ENCODE results near the gene TEKT5.
"Not testable (repeated sequence)": the region's sequence is repeated elsewhere in the genome, so short reads cannot be mapped to it uniquely, and the experiment has no call there.

TEKT5 gene

DNA sequence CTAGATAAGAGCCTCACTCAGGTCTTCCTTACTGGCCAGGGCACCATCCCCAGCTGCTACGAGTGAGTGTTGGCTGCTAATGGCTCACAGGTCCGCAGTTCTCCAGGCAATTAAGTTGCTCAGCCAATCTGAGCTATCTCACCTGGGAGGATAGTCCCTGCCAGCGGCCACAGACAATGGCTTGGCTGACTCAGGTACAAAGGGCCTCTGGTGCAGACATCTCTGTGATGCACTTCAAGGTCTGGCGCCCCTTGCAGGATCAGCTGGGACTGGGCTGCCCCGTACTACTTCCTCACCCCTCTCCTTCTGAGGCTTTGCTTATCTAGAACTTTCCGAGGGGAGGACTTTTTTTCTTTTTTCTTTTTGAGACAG is 65.2 kb downstream of the TEKT5 start:
- DNase-seq: no peak

DNA sequence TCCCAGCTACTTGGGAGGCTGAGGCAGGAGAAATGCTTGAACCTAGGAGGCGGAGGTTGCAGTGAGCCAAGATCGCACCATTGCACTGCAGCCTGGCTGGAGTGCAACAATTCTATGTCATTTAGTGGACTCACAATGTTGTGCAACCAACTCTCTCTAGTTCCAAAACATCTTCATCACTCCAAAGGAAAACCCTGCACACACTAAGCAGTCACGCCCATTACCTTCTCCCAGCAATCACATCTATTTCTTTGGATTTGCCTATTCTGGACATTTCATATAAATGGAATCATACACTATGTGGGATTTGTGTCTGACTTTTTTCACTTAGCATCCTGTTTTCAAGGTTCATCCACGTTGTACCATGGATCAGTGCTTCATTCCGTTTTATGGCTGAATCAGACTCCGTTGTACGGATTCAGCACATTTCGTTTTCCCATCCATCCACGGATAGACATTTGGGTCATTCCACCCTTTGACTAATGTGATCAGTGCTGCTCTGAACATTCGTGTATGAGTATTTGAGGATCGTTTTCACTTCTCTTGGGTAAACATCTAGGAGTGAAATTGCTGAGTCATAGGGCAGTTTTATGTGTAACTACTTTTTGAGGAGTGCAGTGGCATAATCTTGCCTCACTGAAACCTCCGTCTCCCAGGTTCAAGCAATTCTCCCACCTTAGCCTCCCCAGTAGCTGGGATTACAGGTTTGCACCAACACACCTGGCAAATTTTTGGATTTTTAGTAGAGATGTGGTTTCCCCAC is 69.0 kb downstream of the TEKT5 start:
- DNase-seq: no peak

DNA sequence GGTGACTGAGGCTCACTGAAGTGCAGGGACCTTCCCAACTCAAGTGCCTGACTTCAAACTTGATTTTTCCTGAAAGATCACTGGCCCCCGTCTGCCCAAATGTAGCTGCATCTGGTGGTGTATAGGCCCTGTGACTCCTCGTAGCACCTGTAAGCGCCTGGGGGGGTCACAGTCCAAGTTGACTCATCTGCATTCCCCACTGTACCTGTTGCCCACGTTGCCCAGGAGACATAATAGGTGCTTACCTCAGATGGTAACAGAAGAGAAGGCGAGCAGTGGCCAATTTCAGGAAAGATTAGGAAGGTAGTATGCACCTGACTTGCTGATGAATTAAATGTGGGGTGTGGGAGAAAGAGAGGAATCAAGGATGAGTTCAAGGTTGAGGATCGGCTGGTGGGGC is 70.2 kb downstream of the TEKT5 start:
- DNase-seq: no peak

DNA sequence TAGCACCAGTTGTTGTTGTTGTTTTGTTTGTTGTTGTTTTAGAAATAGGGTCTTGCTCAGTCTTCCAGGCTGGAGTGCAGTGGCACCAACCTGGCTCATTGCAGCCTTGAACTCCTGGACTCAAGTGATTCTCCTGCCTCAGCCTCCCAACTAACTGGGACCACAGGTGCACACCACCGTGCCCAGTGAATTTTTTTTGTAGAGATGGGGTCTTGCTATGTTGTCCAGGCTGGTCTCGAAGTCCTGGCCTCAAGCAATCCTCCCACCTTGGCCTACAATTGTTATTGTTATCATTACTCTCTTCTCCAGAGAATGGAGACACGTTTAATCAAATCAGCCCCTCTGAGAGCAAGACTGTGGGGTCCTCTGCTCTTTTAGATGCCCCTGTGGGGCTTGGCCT is 71.7 kb downstream of the TEKT5 start:
- no peak for DNase-seq

DNA sequence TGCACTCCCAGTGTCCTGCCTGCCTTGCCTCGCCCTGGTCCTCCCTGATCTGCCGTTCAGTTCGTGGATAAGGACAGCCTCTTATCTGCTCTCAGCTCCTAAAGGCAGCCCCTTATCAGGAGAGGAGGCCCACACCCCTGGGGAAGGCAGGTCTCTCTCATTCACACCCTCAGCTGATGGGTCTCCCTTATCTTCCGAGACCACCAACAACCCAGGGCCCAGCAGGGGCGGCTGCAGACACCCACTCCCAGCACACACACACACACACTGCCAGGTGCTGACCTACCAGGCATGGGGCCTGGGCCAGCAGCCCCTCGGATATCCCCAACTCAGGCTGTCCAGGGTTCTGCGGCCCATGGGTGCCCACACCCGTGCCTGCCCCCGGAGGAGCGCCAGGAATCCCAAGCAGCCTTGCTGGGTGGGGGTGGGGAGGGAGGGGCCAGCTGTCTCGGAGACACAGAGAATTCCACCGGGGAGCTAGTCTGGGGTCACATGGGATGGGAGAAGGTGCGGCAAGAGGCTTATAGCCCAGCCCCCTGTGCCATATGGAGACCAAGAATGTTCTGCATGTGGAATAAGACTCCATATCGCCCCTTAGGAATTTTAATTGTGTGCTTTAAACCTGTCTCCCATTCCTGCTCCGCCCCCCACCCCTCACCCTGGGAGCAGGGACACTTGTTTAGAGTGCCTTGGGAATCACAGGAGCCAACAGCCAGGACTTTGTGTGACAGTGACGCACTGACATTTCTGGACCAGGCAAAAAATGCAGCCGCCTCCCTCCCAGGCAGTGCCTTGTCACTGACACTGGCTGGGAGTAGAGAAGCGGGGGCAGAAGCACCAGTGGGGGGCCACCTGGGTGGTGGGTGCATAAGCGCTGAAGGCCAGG is 72.5 kb downstream of the TEKT5 start:
- no peak for DNase-seq

DNA sequence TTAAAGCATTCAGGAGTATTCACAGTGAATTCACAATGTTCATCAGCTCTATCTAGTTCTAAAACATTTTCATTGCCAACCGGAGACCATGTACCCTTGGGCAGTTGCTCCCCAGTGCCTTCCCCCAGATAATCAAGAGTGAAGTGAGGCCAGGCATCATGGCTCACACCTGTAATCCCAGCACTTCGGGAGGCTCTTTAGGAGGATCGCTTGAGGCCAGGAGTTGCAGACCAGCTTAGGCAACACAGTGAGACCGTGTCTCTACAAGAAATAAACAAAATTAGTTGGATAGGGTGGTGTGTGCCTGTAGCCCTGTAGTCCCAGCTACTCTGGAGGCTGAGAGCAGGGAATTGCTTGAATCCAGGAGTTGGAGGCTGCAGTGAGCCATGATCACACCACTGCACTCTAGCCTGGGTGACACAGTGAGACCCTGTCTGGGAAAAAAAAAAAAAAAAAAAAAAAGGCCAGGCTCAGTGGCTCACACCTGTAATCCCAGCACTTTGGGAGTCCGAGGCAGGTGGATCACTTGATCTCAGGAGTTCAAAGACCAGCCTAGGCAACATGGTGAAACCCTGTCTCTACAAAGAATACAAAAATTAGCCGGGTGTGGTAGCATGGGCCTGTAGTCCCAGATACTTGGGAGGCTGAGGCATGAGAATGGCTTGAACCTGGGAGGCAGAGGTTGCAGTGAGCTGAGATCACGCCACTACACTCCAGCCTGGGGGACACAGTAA is 73.3 kb downstream of the TEKT5 start:
- not testable (repeated sequence) for DNase-seq

DNA sequence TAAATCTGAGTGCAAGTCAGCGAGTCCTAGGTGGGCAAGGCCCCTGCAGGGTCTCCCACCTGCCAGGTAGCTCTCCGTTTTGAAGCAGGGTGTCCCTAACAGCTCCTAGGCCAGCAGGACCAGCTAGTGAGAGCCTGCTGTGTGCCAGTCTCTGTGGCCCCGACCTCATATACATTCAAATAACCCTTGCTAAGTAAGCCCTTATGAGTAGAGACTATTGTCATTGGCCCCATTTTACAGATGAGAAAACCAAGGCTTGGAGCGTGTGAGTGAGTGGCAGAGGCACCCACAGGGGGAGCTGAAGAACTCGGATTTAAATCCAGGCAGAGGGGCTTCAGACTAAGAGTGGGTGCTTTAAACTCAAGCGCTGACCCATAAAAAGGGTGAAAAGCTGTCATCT is 74.6 kb downstream of the TEKT5 start:
- DNase-seq: no peak

DNA sequence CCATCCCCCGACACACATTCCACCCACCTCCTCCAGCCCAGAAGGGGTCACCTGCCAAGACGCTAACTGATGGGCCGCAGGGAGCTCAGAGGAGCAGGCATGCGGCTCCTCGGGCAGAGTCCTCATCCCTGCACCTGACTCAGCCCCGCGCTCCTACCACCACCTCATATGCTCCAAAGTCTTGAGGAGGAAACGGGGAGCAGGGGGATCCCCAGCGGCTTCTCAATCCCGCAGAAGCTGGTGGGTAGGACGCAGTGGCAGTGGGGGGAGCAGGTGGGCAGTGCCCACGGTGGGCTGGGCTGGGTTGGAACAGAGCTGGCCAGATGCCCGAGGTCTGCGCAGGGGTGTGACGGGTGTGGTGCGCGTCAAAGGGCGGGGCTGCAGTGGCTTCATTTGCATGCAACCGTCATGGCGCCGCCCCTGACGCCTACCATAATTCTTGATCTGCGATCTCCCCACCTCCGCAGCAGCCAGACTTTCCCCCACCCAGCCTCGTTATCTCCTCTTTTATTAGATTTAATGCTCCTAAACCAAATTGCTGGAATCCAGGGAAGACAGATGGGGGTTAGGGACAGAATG is 75.4 kb downstream of the TEKT5 start:
- peak; percentile 51 for DNase-seq

DNA sequence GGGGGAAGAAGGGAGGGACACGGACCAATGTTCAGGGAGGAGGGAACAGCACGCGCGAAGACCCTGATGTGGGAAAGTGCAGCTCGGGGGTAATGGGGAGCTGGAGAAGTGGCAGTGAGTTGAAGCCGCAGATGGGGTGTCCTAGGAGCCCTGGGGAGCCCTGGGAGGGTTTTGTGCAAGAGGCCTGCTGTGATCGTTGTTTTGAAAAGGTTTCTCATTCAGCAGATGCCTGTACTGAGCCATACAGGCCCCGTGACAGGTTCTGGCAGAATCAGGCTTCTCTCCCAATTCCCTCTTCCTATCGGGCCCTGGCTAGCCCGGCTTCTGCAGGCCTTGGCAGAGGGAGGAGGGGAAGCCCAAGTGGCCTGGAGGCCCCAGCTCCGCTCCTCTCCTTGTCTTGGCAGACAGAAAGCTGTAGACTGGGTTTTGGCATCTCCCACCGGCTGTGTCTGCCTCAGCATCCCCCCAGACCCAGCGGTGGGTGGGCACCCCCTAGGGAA is 76.0 kb downstream of the TEKT5 start:
- no peak for DNase-seq

DNA sequence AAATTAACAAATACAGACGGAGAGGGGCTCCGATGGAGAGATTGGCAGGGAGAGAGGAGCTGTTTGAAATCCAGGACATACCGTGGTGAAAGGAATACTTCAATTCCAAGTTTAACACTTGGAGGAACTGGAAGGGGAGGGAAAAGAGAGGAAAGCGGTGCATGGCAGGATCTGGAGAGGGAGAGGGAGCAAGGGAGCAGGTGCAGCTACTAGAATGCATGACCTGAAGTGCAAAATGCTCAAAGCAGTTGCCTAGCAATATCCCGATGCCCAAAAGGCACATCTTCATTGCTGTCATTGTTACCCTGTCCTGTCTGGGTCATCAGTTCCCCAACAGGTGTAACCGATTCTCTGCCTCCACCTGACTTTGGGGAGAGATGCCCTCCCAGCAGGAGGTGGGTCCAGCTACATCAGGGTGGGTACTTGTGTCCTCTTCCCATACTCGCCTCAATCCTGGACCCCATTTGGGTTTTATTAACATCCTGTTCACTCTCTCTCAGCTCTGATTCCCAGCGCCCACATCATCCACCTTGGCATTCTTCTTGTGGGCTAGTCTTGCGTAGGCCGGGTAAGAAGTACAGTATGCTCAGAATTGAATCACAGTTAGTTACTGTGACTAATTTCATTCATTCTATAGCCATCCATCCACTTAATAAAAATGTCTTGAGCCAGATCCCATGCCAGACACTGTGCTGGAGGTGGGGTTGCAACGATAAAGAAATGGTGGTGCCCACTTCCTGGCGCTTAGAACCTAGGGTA is 76.9 kb downstream of the TEKT5 start:
- DNase-seq: no peak

DNA sequence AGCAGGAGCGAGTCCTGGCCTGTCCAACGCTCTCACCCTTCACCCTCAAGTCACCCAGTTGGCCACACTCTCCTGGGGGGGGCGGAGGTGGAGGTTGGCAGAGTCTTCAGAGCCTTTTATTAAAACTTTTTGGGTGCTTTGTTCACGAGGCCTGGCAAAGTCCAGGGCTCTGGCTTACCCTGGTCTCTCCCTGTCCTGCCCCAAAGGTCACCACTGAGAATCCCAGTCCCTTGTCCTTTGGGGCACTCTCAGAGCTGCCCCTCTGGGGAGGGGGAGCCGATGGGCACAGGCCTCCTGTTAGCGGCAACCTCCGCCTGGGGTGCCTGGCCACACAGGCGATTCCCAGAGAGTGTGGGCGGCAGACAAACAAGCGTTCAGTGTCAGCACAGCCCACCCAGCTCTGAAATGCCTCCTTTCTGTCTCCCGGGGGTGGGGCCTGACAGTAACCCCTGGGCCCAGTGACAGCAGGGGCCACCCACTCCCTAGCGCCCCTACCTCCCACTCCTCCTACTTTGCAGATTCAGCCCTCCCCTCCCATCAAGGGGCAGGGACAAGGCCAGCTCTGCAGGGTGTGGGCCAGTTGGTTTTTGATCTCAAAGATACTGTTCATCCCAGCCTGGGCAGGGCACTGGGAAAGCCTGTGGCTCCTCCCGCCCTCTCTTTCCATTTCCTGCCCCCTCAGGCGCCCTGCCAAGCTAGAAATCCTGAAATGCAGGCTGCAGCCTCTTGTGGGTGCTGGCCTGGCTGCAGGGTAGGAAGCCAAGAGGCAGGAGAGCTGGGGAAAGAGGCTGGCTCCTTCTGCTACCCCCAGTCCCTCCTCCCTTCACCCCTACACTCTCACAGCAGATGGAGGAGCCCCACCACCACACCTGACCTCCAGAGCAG is 77.7 kb downstream of the TEKT5 start:
- no peak for DNase-seq

DNA sequence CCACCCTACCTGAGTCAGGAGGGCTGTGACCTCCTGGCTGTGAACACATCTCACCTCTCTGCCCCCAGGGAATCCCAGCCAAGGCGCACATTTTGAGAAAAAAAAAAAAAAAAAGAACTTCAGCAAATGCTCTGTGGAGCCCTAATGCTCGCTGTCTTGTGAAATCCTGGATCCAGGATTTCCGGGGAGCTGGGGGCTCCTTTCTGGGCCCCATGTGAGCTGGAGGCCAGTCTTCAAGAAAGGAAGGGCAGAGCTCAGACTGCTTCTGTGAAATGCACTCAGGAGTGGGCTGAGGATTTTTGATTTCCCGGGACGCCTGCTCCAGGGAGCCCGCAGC is 78.3 kb downstream of the TEKT5 start:
- DNase-seq: no peak

DNA sequence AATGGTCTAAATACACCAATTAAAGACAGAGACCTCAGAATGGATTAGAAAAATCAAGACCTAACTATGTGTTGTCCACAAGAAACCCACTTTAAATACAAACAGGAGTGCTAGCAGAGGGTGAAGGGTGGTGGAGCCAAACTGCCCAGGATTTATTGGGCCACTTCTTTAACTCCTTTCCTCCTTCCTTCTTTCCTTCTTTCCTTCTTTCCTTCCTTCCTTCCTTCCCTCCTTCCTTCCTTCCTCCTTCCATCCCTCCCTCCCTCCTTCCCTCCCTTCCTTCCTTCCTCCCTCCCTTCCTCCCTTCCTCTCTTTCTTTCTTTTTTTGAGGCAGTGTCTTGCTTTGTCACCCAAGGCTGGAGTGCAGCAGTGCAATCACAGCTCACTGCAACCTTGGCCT is 80.0 kb downstream of the TEKT5 start:
- no peak for DNase-seq

DNA sequence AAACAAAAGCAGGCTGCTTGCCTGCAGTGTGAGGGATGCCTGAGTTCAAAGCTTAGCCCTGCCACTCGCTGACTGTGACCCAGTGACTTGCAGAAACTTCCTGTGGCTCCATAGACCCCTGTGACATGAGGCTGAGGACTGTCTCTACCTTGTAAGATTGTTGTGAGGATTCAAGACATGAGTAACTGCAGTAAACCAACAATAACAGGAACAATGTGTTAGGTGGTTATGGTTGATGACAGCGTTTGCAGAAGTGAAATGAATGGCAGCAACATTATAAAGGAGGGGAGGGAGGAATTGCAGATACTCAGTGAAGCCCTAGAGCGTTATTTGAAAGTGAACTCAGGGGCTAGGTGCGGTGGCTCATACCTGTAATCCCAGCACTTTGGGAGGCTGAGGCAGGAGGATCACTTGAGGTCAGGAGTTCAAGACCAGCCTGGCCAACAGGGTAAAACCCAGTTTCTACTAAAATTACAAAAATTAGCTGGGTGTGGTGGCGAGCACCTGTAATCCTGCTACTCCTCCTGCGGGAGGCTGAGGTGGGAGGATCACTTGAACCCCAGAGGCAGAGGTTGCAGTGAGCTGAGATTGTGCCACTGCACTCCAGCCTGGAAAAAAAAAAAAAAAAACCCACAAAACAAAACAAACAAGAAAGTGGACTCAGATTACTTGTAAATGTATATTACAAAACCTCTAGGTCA is 80.8 kb downstream of the TEKT5 start:
- DNase-seq: no peak

DNA sequence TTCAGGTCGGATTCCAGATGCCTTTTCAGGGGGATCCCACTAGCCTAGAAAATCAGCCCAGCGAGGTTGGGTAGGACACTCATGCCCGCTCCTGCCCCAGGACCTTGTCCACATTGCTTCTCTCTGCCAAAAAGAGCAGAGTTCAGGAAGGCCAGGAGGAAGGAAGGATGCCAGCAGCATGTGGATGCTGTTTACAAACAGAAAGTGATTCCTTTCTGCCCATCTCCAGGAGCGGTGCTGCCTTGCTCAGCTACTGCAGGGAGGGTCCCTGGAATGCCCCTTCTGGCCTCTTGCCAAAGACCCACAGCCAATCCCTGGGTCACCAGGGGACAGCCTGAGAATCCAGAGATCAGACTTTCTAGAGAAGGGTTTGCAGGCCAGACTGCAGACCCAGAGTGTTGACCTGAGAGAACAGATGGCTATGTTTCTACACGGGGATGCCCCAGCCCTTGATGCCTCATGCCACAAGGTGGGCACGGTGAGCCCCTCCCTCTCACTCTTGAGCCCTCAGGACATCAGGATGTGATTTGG is 82.0 kb downstream of the TEKT5 start:
- no peak for DNase-seq

DNA sequence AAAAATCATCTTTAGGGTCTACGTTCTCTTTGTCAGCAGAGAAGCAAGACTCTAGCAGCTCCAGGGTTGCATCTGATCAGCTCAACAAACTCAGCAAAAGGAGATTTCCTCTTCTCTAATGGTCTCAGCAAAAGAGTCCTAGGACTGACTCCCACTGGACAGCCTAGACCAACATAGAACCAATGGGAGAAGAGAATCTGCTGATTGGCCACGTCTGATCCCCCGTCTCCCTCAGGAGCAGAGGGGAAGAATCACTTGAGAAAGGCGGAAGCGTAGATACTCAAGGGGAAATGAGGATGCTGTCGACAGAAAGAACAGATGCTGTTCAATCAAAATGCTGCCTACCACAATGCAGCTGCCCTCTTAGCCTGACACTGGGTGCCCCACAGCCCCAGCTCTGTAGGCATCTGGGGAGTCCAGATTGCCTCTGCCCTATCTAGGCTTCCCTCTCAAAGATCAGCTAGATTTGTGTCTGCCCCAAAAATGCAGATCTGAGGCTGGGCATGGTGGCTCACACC is 82.8 kb downstream of the TEKT5 start:
- DNase-seq: no peak

DNA sequence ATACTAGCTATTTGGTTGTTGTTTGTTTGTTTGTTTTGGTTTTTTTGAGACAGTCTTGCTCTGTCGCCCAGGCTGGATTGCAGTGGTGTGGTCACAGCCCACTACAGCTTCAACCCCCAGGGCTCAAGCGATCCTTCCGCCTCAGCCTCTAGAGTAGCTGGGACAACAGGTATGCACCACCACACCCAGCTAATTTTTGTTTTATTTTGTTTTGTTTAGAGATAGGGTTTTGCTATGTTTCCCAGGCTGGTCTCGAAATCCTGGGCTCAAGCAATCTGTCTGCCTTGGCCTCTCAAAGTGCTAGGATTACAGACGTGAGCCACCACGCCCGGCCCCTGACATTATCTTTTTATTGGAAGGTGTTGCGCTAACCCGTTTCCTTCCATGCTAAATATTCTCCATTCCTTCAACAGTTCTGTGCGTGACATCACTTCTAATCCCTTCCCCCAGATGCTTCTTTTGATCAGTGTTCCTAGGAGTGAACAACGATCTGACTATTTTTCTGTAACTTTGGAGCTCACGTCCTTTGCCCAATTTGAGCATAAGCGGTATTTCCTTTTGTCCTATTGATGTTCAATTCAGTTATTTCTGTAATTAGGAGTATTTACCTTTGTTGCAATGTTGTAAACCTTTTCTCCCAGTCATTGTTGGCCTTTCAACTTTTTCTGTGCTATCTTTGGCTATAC is 84.1 kb downstream of the TEKT5 start:
- DNase-seq: no peak

DNA sequence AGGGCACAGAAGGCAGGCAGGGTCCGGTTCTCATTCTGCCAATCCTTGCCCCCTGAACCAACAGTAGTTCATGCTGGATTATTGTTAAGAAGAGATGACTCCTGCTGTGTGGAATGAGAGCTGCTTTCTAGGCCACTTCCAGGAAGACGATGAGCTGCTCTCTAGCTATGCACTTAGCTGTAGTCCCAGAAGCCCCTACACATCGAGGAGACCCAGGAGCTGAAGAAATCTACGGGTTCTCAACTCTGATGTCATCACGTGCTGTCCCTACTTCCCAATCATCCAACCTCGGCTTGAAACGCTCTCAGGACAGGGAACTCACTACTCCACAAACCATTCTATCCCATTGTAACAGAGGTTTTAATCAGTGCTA is 85.3 kb downstream of the TEKT5 start:
- DNase-seq: no peak

DNA sequence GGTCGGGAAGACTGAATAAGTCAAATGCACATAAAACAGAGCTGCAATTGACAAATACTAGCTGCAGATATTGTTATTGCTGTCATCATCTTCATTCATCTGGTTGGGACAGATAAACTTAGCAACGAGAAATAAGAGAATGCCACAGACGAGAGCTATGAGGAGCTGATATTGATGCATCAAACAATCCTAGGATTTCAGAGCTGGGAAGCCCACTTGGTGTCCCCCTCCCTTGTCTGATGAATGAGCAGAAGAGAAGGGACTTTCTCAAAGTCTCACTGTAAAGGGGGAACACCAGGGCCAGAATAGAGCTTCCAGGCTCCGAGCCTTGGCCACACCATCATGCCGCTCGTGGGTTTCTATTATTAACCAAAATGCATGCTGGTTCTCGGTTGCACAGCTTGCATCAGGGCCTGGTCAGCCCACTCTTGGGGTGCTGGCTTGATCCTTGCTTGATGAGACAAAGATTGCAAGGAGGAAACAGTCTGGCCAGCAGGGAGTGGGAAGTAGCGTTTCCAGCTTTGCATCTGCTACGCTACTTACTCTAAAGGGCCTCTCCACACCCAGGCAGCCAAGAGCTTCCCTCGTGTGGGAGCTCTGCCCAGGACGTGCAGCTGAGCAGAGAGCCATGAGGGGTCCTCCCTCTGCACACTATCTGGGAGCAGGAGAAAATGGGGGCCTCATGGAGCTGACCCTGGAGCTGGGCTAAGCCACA is 85.9 kb downstream of the TEKT5 start:
- no peak for DNase-seq

All from stimulated activated CD8-positive, alpha-beta memory T cell treated with anti-CD3 and anti-CD28 coated beads, Interleukin-4, amount 100 ng/mL, for 48 hours (primary cell).